ENCODE measurements around the gene KCTD1. TPM values are rescaled to one million over a fixed set of nuclear protein-coding genes. Genes with fewer than 3 reads are reported as not detected.
A peak's percentile ranks its signal among the peaks of the same experiment; 100 is the strongest.

KCTD1 gene
- total and polyA plus RNA-seq, 8 donors = 4.3 to 16.8 (median 8.1) TPM

DNA sequence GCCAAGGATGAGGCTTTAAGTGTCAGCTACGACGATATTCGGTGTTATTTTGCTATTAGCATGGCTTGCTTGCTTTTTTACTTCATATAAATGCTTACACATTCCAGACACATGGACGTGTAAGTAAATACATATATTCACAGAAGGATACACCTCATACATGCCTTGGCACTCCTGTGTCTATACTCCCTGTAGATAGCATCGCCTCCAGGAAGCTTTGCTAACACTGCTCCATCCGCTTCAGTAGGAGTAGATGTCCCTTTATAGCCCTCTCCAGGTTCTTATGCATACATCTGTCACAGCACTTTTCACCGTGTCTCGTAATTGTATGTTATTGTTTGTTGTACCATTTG lies 27.5 kb upstream of the KCTD1 start:
- peak in 3 of 4 donors; percentile 13 to 28 (median 27) for ATAC-seq
- DNase-seq = no peak
- Histone ChIP-seq H3K27me3 (no peaks in the 10 kb centered on the region), H3K27ac (no peak overlapping the region), H3K4me3 (peak overlapping the region in 2 of 4 donors; percentile 32 to 44), H3K9me3 (no peaks in the 10 kb centered on the region), H3K4me1 (peaks cover 0 to 7% (median 4%) of the 10 kb centered on the region in 3 donors), H3K36me3 (no peaks in the 10 kb centered on the region)
- intact Hi-C loops (cut with DNase I) = loop anchor here in 1 of 3 donors (10.0 kb wide), 1 partner anchor 69 kb away; no protein-coding TSS in a partner anchor
- no peak for FAIRE-seq
- TF ChIP-seq, protein P1, sequence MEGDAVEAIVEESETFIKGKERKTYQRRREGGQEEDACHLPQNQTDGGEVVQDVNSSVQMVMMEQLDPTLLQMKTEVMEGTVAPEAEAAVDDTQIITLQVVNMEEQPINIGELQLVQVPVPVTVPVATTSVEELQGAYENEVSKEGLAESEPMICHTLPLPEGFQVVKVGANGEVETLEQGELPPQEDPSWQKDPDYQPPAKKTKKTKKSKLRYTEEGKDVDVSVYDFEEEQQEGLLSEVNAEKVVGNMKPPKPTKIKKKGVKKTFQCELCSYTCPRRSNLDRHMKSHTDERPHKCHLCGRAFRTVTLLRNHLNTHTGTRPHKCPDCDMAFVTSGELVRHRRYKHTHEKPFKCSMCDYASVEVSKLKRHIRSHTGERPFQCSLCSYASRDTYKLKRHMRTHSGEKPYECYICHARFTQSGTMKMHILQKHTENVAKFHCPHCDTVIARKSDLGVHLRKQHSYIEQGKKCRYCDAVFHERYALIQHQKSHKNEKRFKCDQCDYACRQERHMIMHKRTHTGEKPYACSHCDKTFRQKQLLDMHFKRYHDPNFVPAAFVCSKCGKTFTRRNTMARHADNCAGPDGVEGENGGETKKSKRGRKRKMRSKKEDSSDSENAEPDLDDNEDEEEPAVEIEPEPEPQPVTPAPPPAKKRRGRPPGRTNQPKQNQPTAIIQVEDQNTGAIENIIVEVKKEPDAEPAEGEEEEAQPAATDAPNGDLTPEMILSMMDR (IDR thresholded peaks at IDR 0.05) = no peak
- WGBS, 2 donors = 36 to 40% methylated on average over 8 of the region's 8 CpGs

DNA sequence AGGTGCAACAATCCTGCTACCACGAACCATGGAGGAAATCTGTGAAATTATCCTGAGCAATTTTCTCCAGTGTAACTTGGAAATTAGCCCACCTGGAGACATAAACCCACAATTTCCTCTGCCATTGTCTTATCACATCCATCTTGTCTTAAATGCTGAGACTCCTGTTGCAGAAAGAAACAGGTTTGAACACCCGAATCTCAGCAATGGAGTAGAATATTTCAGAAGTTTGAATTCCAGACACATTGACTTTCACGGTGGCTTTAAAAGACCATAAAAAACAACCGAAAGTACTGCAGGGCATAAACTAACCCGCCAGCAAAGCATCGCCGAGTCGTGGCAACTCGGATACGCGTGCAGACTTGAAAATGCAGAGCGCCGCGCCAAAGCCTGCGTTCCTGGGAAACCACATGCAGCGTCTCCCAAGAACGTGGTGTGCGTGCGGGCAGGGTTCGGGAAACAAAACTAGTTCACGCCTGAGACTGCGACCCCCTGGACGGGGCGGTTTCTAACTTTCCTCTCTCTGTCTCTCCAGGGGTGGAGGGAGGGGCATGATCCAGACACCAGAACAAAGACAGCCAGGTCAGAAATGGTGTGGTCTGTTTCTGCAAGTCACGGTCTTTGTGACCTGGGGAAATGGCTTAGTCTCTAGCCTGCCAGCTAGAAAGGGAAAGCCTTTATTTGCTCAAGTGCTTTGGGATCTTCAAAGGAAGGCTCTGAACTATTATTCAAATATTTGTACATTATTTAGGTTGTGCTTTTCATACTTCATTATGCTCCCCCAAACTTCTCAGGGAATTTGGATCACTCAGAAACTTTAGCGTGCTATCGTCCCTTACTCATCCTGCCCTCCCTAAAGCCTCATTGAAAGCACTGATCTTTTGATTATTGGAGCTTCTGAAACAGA lies 26.9 kb upstream of the KCTD1 start:
- intact Hi-C loops (cut with DNase I) = loop anchor here in 1 of 3 donors (10.0 kb wide), 1 partner anchor 70 kb away; no protein-coding TSS in a partner anchor
- TF ChIP-seq, protein P1 (IDR thresholded peaks at IDR 0.05) = no peak
- Histone ChIP-seq H3K36me3 (no peaks in the 10 kb centered on the region), H3K4me1 (peaks cover 0 to 7% (median 4%) of the 10 kb centered on the region in 3 donors), H3K27ac (no peak overlapping the region), H3K27me3 (no peaks in the 10 kb centered on the region), H3K9me3 (no peaks in the 10 kb centered on the region), H3K4me3 (peak overlapping the region in 3 of 4 donors; percentile 12 to 44 (median 32))
- peak; percentile 9 to 73 (median 39) for DNase-seq
- no peak for FAIRE-seq
- WGBS, 2 donors = 2 to 3% methylated on average over 27 of the region's 27 CpGs
- ATAC-seq = peak; percentile 64 to 83 (median 80)

DNA sequence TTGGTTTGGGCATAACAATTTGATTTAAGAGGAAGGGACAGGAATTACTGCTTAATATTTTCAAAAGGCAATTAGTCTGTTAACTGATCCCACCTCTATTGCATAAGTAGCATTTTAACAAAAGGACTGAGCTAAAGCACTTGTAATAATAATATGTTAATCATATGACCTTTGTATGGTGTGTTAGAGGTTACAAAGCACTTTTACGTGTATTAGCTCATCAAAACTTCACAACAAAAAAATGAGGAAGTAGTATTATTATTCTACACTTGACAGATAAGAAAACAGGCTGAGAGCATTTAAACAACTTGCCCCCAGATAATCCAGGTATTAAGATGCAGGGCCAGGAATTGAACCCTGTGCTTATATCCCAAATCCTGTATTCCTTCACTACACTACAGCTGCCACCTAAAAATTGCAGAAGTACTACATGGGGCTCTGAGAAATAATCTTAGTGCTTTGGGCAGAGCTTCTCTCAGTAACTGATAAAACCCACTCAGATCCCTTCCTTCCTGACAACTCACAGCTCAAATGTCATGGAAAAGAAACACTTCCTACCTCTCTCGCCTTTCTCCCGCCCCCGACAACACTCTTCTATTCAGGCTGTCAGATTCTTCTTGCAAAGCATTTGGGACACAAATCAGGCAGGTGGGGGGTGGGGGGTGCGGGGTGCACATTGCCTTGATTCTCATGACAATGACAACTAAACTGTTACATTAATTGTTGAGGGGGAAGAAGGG lies 20.7 kb upstream of the KCTD1 start:
- DNase-seq (no peak), ATAC-seq (peak; percentile 40 to 61 (median 56)), FAIRE-seq (no peak)
- no peaks in the 10 kb centered on the region for H3K36me3 ChIP-seq
- 37 to 38% methylated on average over 5 of the region's 5 CpGs for WGBS, 2 donors
- intact Hi-C loops (cut with DNase I) = no loop called here
- peaks cover 7 to 16% (median 10%) of the 10 kb centered on the region in 3 donors for H3K4me1 ChIP-seq
- peak overlapping the region in 2 of 4 donors; percentile 17 to 51 for H3K27ac ChIP-seq
- no peak overlapping the region for H3K4me3 ChIP-seq
- H3K27me3 ChIP-seq = no peaks in the 10 kb centered on the region
- TF ChIP-seq, protein P1 (IDR thresholded peaks at IDR 0.05) = no peak
- no peaks in the 10 kb centered on the region for H3K9me3 ChIP-seq

DNA sequence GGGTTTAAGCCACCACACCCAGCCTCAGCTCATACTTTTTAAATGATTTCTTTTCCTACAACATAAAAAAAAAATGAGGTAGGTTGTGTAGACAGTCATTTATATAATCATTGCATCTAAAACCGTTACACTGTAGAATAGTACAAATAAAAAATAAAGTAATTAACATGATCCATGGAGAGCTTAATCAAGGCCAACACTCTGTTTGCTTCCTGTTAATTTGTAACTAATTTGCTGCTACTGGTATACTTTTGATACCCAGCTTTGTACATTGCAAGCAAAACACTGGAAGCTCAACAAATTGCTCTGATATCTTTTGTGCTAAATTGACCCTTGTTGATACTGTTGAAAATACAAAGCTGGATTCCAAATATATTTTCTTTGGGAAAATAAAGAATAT lies 20.2 kb upstream of the KCTD1 start:
- TF ChIP-seq, protein P1 (IDR thresholded peaks at IDR 0.05) = no peak
- H3K9me3 ChIP-seq = no peaks in the 10 kb centered on the region
- peaks cover 7 to 16% (median 10%) of the 10 kb centered on the region in 3 donors for H3K4me1 ChIP-seq
- H3K4me3 ChIP-seq = no peak overlapping the region
- FAIRE-seq (no peak), ATAC-seq (peak; percentile 75 to 88 (median 86)), DNase-seq (no peak)
- H3K27ac ChIP-seq = peak overlapping the region in 1 of 4 donors; percentile 51
- WGBS, 2 donors = 9 to 13% methylated on average over 1 of the region's 1 CpG
- no peaks in the 10 kb centered on the region for H3K27me3 ChIP-seq
- H3K36me3 ChIP-seq = no peaks in the 10 kb centered on the region
- intact Hi-C loops (cut with DNase I) = no loop called here

Measured in pancreas (tissue), 10 donors.